ENCODE results near the gene LINC00632. TPM values are rescaled to one million over a fixed set of nuclear protein-coding genes. Genes with fewer than 3 reads are reported as not detected.

Gene LINC00632
- total RNA-seq, 4 donors from 2014 or later, result 10.3 to 64.4 (median 17.5) TPM

- Histone ChIP-seq H3K4me3 (peak overlapping the region in 1 of 4 donors; percentile 23), H3K27me3 (no peaks in the 10 kb centered on the region), H3K36me3 (no peaks in the 10 kb centered on the region), H3K9me3 (no peaks in the 10 kb centered on the region), H3K4me1 (no peaks in the 10 kb centered on the region), H3K27ac (no peak overlapping the region)
- no peak for DNase-seq
- TF ChIP-seq CTCF (IDR thresholded peaks at IDR 0.05), result no peak
- no peak for TF ChIP-seq POLR2A (IDR thresholded peaks at IDR 0.05)
Observed at GRCh38 chrX:140765043-140765784, 55.7 kb downstream of the LINC00632 start.

GRCh38 chrX:140766024-140766611 lies 56.6 kb downstream of the LINC00632 start:
- Histone ChIP-seq H3K4me1 (no peaks in the 10 kb centered on the region), H3K9me3 (no peaks in the 10 kb centered on the region), H3K4me3 (no peak overlapping the region), H3K27me3 (no peaks in the 10 kb centered on the region), H3K36me3 (no peaks in the 10 kb centered on the region), H3K27ac (no peak overlapping the region)
- peak in 2 of 3 donors; percentile 23 to 70 for DNase-seq
- TF ChIP-seq POLR2A (IDR thresholded peaks at IDR 0.05), result no peak
- peak in 4 of 6 experiments; percentile 39 to 58 (median 50) for TF ChIP-seq CTCF (IDR thresholded peaks at IDR 0.05)

DNA sequence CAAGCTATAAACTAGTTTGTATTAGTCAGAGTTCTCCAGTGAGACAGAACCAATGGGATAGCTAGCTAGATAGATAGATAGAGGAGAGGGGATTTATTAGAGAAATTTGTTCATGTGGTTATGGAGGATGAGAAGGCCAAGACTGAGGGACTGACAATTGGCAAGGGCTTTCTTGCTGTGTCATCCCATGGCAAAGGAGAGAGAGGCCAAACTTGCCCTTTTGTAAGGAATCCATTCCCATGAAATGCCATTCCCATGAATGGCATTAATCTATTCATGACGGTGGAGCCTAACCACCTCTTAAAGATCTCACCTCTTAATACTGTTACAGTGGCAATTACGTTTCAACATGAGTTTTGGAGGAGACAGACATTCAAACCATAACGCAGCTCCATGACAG lies 58.1 kb downstream of the LINC00632 start:
- TF ChIP-seq POLR2A (IDR thresholded peaks at IDR 0.05) (no peak), CTCF (IDR thresholded peaks at IDR 0.05) (no peak)
- no peak overlapping the region for H3K27ac ChIP-seq
- H3K36me3 ChIP-seq, result no peaks in the 10 kb centered on the region
- H3K4me3 ChIP-seq, result no peak overlapping the region
- H3K27me3 ChIP-seq, result no peaks in the 10 kb centered on the region
- H3K4me1 ChIP-seq, result no peaks in the 10 kb centered on the region
- H3K9me3 ChIP-seq, result no peaks in the 10 kb centered on the region
- DNase-seq, result no peak

GRCh38 chrX:140775211-140775610 lies 65.7 kb downstream of the LINC00632 start:
- no peaks in the 10 kb centered on the region for H3K36me3 ChIP-seq
- DNase-seq, result no peak
- H3K27me3 ChIP-seq, result no peaks in the 10 kb centered on the region
- no peaks in the 10 kb centered on the region for H3K9me3 ChIP-seq
- no peak overlapping the region for H3K27ac ChIP-seq
- TF ChIP-seq CTCF (IDR thresholded peaks at IDR 0.05), result no peak
- no peak for TF ChIP-seq POLR2A (IDR thresholded peaks at IDR 0.05)
- no peak overlapping the region for H3K4me3 ChIP-seq
- H3K4me1 ChIP-seq, result no peaks in the 10 kb centered on the region

DNA sequence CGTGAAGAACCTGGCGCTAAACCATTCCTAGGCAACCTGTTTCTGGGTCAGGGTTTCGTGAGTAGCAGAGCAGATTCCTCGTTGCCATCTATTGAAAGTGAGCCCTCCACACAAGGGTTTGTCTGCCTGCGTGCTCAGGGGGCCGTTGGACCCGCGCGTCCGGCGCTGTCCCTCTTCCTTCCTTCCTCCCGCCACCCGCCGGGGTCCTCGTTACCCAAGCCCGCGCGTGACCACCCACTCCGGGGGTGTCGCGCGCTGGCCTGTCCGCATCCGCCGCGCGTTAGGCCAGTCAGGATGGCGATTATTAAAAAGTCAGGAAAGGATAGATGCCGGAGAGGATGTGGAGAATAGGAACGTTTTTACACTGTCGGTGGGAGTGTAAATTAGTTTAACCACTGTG lies 66.8 kb downstream of the LINC00632 start:
- no peak for DNase-seq
- Histone ChIP-seq H3K4me1 (no peaks in the 10 kb centered on the region), H3K27ac (no peak overlapping the region), H3K27me3 (no peaks in the 10 kb centered on the region), H3K36me3 (no peaks in the 10 kb centered on the region), H3K4me3 (no peak overlapping the region), H3K9me3 (no peaks in the 10 kb centered on the region)
- TF ChIP-seq POLR2A (IDR thresholded peaks at IDR 0.05), result no peak
- no peak for TF ChIP-seq CTCF (IDR thresholded peaks at IDR 0.05)
